WTC11 (cell line): ENCODE measurements around the gene UQCRHL. TPM values are rescaled to one million over a fixed set of nuclear protein-coding genes. Genes with fewer than 3 reads are reported as not detected.
"Not testable (repeated sequence)": the region's sequence is repeated elsewhere in the genome, so short reads cannot be mapped to it uniquely, and the experiment has no call there.

Source experiments
- ATAC-seq: fragments of 200-7000 bp; cut with Tn5 transposase; 2 replicates; pipeline ENCODE4 v1.10.0; 2021; ENCODE audit warnings: mild to moderate bottlenecking, moderate library complexity
- CTCF ChIA-PET: fragments of 300-600 bp; sonication (Branson Sonifier 250); formaldehyde crosslinking; loops from one replicate; lab custom pipeline; 2021; ENCODE audit warnings: antibody characterized with exemption; lab: Charles Lee
- POLR2A ChIA-PET: fragments of 350-600 bp; sonication (Branson Sonifier 250); formaldehyde crosslinking; loops from one replicate; lab custom pipeline; 2021; ENCODE audit warnings: antibody characterized with exemption; lab: Charles Lee
- DNase-seq: peaks from one replicate; pipeline ENCODE4 v3.0.0; 2021; ENCODE audit warnings: low spot score
- H3K27ac Mint-ChIP-seq: 2 replicates; pipeline ENCODE4 v1.8.0; 2021; ENCODE audit warnings: mixed read lengths
- H3K27me3 Mint-ChIP-seq: 2 replicates; pipeline ENCODE4 v1.8.0; 2021; ENCODE audit warnings: low read depth, mild to moderate bottlenecking, moderate library complexity, mixed read lengths
- H3K36me3 Mint-ChIP-seq: 2 replicates; pipeline ENCODE4 v1.8.0; 2021; ENCODE audit warnings: mixed read lengths
- H3K4me1 Mint-ChIP-seq: 2 replicates; pipeline ENCODE4 v1.8.0; 2022; ENCODE audit warnings: mixed read lengths
- H3K4me3 Mint-ChIP-seq: 2 replicates; pipeline ENCODE4 v1.8.0; 2021; ENCODE audit warnings: mild to moderate bottlenecking, moderate library complexity, mixed read lengths
- H3K9me3 Mint-ChIP-seq: 2 replicates; pipeline ENCODE4 v1.8.0; 2021; ENCODE audit warnings: mixed read lengths
- ATF1 ChIP-seq: sonication (generic); formaldehyde crosslinking; IDR thresholded peaks from 2 replicates; pipeline ENCODE4 v1.8.1; 2023; ENCODE audit warnings: mild to moderate bottlenecking, moderate library complexity, missing genetic modification reagents
- E2F4 ChIP-seq: sonication (generic); formaldehyde crosslinking; IDR thresholded peaks from 2 replicates; pipeline ENCODE4 v1.8.1; 2022; ENCODE audit warnings: low read depth, mild to moderate bottlenecking, moderate library complexity, missing genetic modification reagents, borderline replicate concordance
- E2F5 ChIP-seq: sonication (generic); formaldehyde crosslinking; IDR thresholded peaks from 2 replicates; pipeline ENCODE4 v1.8.1; 2022; ENCODE audit warnings: mild to moderate bottlenecking, moderate library complexity, missing genetic modification reagents
- EMX1 ChIP-seq: fragments of 250-450 bp; sonication (Bioruptor Pico); IDR thresholded peaks from 2 replicates; pipeline ENCODE4 v1.8.0; 2021; ENCODE audit warnings: mild to moderate bottlenecking
- FOXK1 ChIP-seq: sonication (generic); formaldehyde crosslinking; IDR thresholded peaks from 2 replicates; pipeline ENCODE4 v1.8.0; 2022; ENCODE audit warnings: mild to moderate bottlenecking, moderate library complexity, missing genetic modification reagents
- GABPB1 ChIP-seq: sonication (generic); formaldehyde crosslinking; IDR thresholded peaks from 2 replicates; pipeline ENCODE4 v1.8.1; 2023; ENCODE audit warnings: mild to moderate bottlenecking, missing genetic modification reagents
- GTF2I ChIP-seq: fragments of 250-450 bp; sonication (Bioruptor Pico); conservative IDR thresholded peaks from 2 replicates; pipeline ENCODE4 v1.4.0; 2021; ENCODE audit warnings: mild to moderate bottlenecking
- KAT7 ChIP-seq: sonication (generic); formaldehyde crosslinking; IDR thresholded peaks from 2 replicates; pipeline ENCODE4 v1.8.1; 2023; ENCODE audit warnings: missing genetic modification reagents, mild to moderate bottlenecking, borderline replicate concordance
- MAX ChIP-seq: sonication (generic); formaldehyde crosslinking; IDR thresholded peaks from 2 replicates; pipeline ENCODE4 v1.8.0; 2022; ENCODE audit warnings: mild to moderate bottlenecking, missing genetic modification reagents
- TEAD1 ChIP-seq: sonication (generic); formaldehyde crosslinking; IDR thresholded peaks from 2 replicates; pipeline ENCODE4 v1.8.0; 2022; ENCODE audit warnings: mild to moderate bottlenecking, missing genetic modification reagents
- TEAD4 ChIP-seq: sonication (generic); formaldehyde crosslinking; IDR thresholded peaks from 2 replicates; pipeline ENCODE4 v1.8.0; 2022; ENCODE audit warnings: mild to moderate bottlenecking, missing genetic modification reagents
- ZNF219 ChIP-seq: sonication (generic); formaldehyde crosslinking; IDR thresholded peaks from 2 replicates; pipeline ENCODE4 v1.8.0; 2023; ENCODE audit warnings: missing genetic modification reagents, mild to moderate bottlenecking, borderline replicate concordance
- ZNF232 ChIP-seq: sonication (generic); formaldehyde crosslinking; IDR thresholded peaks from 2 replicates; pipeline ENCODE4 v1.8.0; 2022; ENCODE audit warnings: mild to moderate bottlenecking, missing genetic modification reagents
- ZSCAN18 ChIP-seq: fragments of 250-450 bp; sonication (Bioruptor Pico); IDR thresholded peaks from 2 replicates; pipeline ENCODE4 v2.1.2; 2022; ENCODE audit warnings: mild to moderate bottlenecking, moderate library complexity
- total RNA-seq: library from RNA; stranded (reverse); gene quantifications from 3 replicates; pipeline ENCODE4 v1.2.3, GENCODE V29; 2021
- TF ChIP-seq, protein P1 (sequence below): sonication (generic); formaldehyde crosslinking; IDR thresholded peaks from 2 replicates; pipeline ENCODE4 v1.8.1; 2023; ENCODE audit warnings: mild to moderate bottlenecking, moderate library complexity, missing genetic modification reagents

The UQCRHL gene
- total RNA-seq, 1 experiment from 2014 or later = 3.8 TPM

GRCh38 chr1:15847893-15848142, 40.4 kb upstream of the UQCRHL start:
- H3K4me1 Mint-ChIP-seq = peaks cover 33% of the 10 kb centered on the region
- POLR2A ChIA-PET = interaction anchor here (0.5 to 3.6 kb wide), 8 partner anchors 10 to 90 kb away, joined by 3 to 51 read pairs (median 4); no protein-coding TSS in a partner anchor
- TF ChIP-seq, protein P1, sequence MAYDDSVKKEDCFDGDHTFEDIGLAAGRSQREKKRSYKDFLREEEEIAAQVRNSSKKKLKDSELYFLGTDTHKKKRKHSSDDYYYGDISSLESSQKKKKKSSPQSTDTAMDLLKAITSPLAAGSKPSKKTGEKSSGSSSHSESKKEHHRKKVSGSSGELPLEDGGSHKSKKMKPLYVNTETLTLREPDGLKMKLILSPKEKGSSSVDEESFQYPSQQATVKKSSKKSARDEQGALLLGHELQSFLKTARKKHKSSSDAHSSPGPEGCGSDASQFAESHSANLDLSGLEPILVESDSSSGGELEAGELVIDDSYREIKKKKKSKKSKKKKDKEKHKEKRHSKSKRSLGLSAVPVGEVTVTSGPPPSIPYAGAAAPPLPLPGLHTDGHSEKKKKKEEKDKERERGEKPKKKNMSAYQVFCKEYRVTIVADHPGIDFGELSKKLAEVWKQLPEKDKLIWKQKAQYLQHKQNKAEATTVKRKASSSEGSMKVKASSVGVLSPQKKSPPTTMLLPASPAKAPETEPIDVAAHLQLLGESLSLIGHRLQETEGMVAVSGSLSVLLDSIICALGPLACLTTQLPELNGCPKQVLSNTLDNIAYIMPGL (CRISPR knock-in tag) = 0 out of 2 replicates have a peak, but pooled peaks have one; percentile 11
- no peak for TF ChIP-seq ATF1 (CRISPR knock-in tag)
- TF ChIP-seq, all 79 proteins: peak for 1
- Mint-ChIP-seq H3K9me3 (no peaks in the 10 kb centered on the region), H3K27ac (no peak overlapping the region), H3K27me3 (peaks cover 5% of the 10 kb centered on the region; the same call in 1 of the 2 replicates), H3K4me3 (peak overlapping the region; percentile 62), H3K36me3 (no peaks in the 10 kb centered on the region)
- ATAC-seq (no peak), DNase-seq (no peak)
- CTCF ChIA-PET = interaction anchor here (0.7 to 2.6 kb wide), 16 partner anchors 10 to 368 kb away, joined by 3 to 21 read pairs (median 5); no protein-coding TSS in a partner anchor

DNA sequence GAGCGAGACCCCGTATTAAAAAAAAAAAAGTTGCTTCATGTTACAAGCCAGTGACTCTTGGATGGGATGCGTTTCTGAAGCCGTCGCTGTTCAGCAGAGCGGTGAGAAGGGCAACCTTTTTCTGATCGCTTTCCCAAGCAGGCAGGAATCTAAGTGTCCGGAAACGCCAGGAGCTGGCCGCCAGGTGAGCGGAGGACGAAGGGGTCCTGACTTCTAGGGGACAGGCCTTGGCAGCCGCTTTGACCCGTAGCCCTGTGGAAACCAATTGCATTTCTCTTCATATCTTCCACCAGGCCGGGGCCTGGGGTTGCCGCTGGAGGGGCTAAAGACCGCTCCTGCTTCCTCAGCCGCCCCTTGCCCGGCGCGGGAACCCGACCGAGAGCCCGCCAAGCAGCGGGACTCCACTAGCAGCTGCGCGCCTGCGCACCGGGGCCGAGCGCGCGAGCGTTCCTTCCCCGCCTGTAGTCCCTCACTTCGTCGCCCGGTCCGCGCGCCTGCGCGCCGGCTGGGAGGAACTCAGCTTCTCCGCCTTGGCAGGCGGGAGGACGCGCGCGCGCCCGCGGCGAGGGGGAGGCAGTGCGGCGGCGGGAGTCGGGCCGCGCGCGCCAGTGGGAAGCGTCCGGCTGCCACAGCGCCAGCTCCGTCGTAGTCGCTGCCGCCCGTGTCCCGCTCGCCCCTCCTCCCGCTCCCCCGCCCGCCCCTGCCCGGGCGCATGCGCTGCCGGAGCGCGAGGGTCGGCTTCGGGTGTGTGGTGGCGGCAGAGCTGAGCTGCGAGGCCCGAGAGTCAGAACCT, 39.8 kb upstream of the UQCRHL start, which contains the start of gene SPEN:
Gene SPEN (plus strand): TSS at position 608 of the 793 bp plus-strand sequence. CDS start 361 bp downstream, outside the sequence.
- Mint-ChIP-seq H3K27ac (peak within 1 kb of the TSS; percentile 100), H3K9me3 (no peaks in the 10 kb centered on the region), H3K36me3 (no peaks in the 10 kb centered on the region), H3K4me1 (peaks cover 29% of the 10 kb centered on the region), H3K27me3 (peaks cover 5% of the 10 kb centered on the region; the same call in 1 of the 2 replicates), H3K4me3 (peak within 1 kb of the TSS; percentile 92)
- DNase-seq (peak; percentile 95), ATAC-seq (peak; percentile 73)
- POLR2A ChIA-PET = interaction anchor here (0.5 to 3.6 kb wide), 9 partner anchors 10 to 90 kb away, joined by 3 to 51 read pairs (median 4); no protein-coding TSS in a partner anchor
- CTCF ChIA-PET = interaction anchor here (0.6 to 2.6 kb wide), 18 partner anchors 9 to 369 kb away, joined by 3 to 21 read pairs (median 5); no protein-coding TSS in a partner anchor
- TF ChIP-seq GABPB1 (CRISPR knock-in tag) (0 out of 2 replicates have a peak, but pooled peaks have one; percentile 13), MAX (CRISPR knock-in tag) (peak; percentile 64; the same call in 1 of the 2 replicates), ZNF219 (CRISPR knock-in tag) (no peak), EMX1 (no peak), TEAD4 (CRISPR knock-in tag) (0 out of 2 replicates have a peak, but pooled peaks have one; percentile 8), E2F5 (CRISPR knock-in tag) (peak; percentile 96), TEAD1 (CRISPR knock-in tag) (0 out of 2 replicates have a peak, but pooled peaks have one; percentile 20), FOXK1 (peak; percentile 55; the same call in 1 of the 2 replicates), KAT7 (CRISPR knock-in tag) (no peak), E2F4 (CRISPR knock-in tag) (peak; percentile 83), ZNF232 (CRISPR knock-in tag) (peak; percentile 26; the same call in 1 of the 2 replicates), GTF2I (peak; percentile 77), ZSCAN18 (CRISPR knock-in tag) (no peak)

- H3K4me1 Mint-ChIP-seq = peaks cover 18% of the 10 kb centered on the region
- not testable (repeated sequence) for ATAC-seq, H3K27me3 Mint-ChIP-seq, H3K27ac Mint-ChIP-seq, H3K36me3 Mint-ChIP-seq, DNase-seq, H3K9me3 Mint-ChIP-seq
- ChIA-PET POLR2A (interaction anchor here (0.7 to 3.6 kb wide), 4 partner anchors 9 to 794 kb away, joined by 3 to 51 read pairs (median 27); no protein-coding TSS in a partner anchor), CTCF (interaction anchor here (0.7 to 2.6 kb wide), 3 partner anchors 12 to 178 kb away, joined by 3 to 21 read pairs (median 9); no protein-coding TSS in a partner anchor)
- peak overlapping the region; percentile 82 for H3K4me3 Mint-ChIP-seq
Observed at GRCh38 chr1:15846056-15846455, 38.6 kb upstream of the UQCRHL start.
